ENCODE data around the gene THSD4. TPM values are rescaled to one million over a fixed set of nuclear protein-coding genes. Genes with fewer than 3 reads are reported as not detected.

THSD4 gene
- total and polyA plus RNA-seq, 2 donors (not counting 1 experiment from before 2014, with no cell fraction given) = 43.1 to 95.5 TPM

- H3K36me3 ChIP-seq (ENCODE audit: control insufficient read depth, insufficient read depth, low read length) = peaks cover 1% of the 10 kb centered on the region
- no peak overlapping the region for H2AFZ ChIP-seq (ENCODE audit: low read length)
- no peaks in the 10 kb centered on the region for H3K9me3 ChIP-seq (ENCODE audit: control insufficient read depth, insufficient read depth, low read depth, low read length)
- H3K79me2 ChIP-seq (ENCODE audit: control insufficient read depth, insufficient read depth, low read length) = no peaks in the 10 kb centered on the region
- H3K4me2 ChIP-seq (ENCODE audit: extremely low read depth, insufficient read depth, low read length) = no peak overlapping the region
- H3K4me3 ChIP-seq (replicated peaks in 1 of 4; ENCODE audit: control extremely low read depth in 1 of 4, insufficient read depth in 1 of 4, low read depth in 3 of 4, low read length in 4 of 4) = no peak overlapping the region
- H4K20me1 ChIP-seq (ENCODE audit: control insufficient read depth, extremely low read depth, insufficient read depth, low read length) = no peaks in the 10 kb centered on the region
- no peaks in the 10 kb centered on the region for H3K4me1 ChIP-seq (ENCODE audit: control insufficient read depth, extremely low read depth, insufficient read depth, low read length)
- H3K27me3 ChIP-seq (ENCODE audit: control insufficient read depth, insufficient read depth, low read length) = no peaks in the 10 kb centered on the region
- TF ChIP-seq EZH2 (IDR thresholded peaks at IDR 0.05; ENCODE audit: low read length, missing control alignments) = no peak
- DNase-seq (ENCODE audit: low read depth in 2 of 2) = no peak
- no peak overlapping the region for H3K9ac ChIP-seq (ENCODE audit: insufficient read depth, low read length)
- H3K27ac ChIP-seq (ENCODE audit: insufficient read depth, low read length) = no peak overlapping the region
Observed at GRCh38 chr15:71194286-71194685, 79.0 kb downstream of the THSD4 start.

GRCh38 chr15:71195242-71195641 is 80.0 kb downstream of the THSD4 start:
- no peak overlapping the region for H3K27ac ChIP-seq (ENCODE audit: insufficient read depth, low read length)
- no peaks in the 10 kb centered on the region for H4K20me1 ChIP-seq (ENCODE audit: control insufficient read depth, extremely low read depth, insufficient read depth, low read length)
- no peaks in the 10 kb centered on the region for H3K27me3 ChIP-seq (ENCODE audit: control insufficient read depth, insufficient read depth, low read length)
- no peaks in the 10 kb centered on the region for H3K4me1 ChIP-seq (ENCODE audit: control insufficient read depth, extremely low read depth, insufficient read depth, low read length)
- no peak overlapping the region for H3K4me3 ChIP-seq (replicated peaks in 1 of 4; ENCODE audit: control extremely low read depth in 1 of 4, insufficient read depth in 1 of 4, low read depth in 3 of 4, low read length in 4 of 4)
- H2AFZ ChIP-seq (ENCODE audit: low read length) = no peak overlapping the region
- H3K4me2 ChIP-seq (ENCODE audit: extremely low read depth, insufficient read depth, low read length) = no peak overlapping the region
- no peaks in the 10 kb centered on the region for H3K79me2 ChIP-seq (ENCODE audit: control insufficient read depth, insufficient read depth, low read length)
- peaks cover 1% of the 10 kb centered on the region for H3K36me3 ChIP-seq (ENCODE audit: control insufficient read depth, insufficient read depth, low read length)
- DNase-seq (ENCODE audit: low read depth in 2 of 2) = no peak
- no peak for TF ChIP-seq EZH2 (IDR thresholded peaks at IDR 0.05; ENCODE audit: low read length, missing control alignments)
- TF ChIP-seq CTCF (conservative IDR thresholded peaks at IDR 0.05 in 1 of 2, IDR thresholded peaks at IDR 0.05 in 1 of 2; ENCODE audit: low read depth in 1 of 2, low read length in 2 of 2) = no peak
- H3K9ac ChIP-seq (ENCODE audit: insufficient read depth, low read length) = no peak overlapping the region
- H3K9me3 ChIP-seq (ENCODE audit: control insufficient read depth, insufficient read depth, low read depth, low read length) = no peaks in the 10 kb centered on the region

- H3K36me3 ChIP-seq (ENCODE audit: control insufficient read depth, insufficient read depth, low read length) = peaks cover 1% of the 10 kb centered on the region
- H2AFZ ChIP-seq (ENCODE audit: low read length) = no peak overlapping the region
- TF ChIP-seq CTCF (conservative IDR thresholded peaks at IDR 0.05 in 1 of 2, IDR thresholded peaks at IDR 0.05 in 1 of 2; ENCODE audit: low read depth in 1 of 2, low read length in 2 of 2) (no peak), EZH2 (IDR thresholded peaks at IDR 0.05; ENCODE audit: low read length, missing control alignments) (no peak)
- no peak overlapping the region for H3K4me2 ChIP-seq (ENCODE audit: extremely low read depth, insufficient read depth, low read length)
- H3K9ac ChIP-seq (ENCODE audit: insufficient read depth, low read length) = no peak overlapping the region
- H3K27ac ChIP-seq (ENCODE audit: insufficient read depth, low read length) = no peak overlapping the region
- H3K4me1 ChIP-seq (ENCODE audit: control insufficient read depth, extremely low read depth, insufficient read depth, low read length) = no peaks in the 10 kb centered on the region
- no peak for DNase-seq (ENCODE audit: low read depth in 2 of 2)
- no peaks in the 10 kb centered on the region for H3K27me3 ChIP-seq (ENCODE audit: control insufficient read depth, insufficient read depth, low read length)
- H3K4me3 ChIP-seq (replicated peaks in 1 of 4; ENCODE audit: control extremely low read depth in 1 of 4, insufficient read depth in 1 of 4, low read depth in 3 of 4, low read length in 4 of 4) = no peak overlapping the region
- no peaks in the 10 kb centered on the region for H3K79me2 ChIP-seq (ENCODE audit: control insufficient read depth, insufficient read depth, low read length)
- H3K9me3 ChIP-seq (ENCODE audit: control insufficient read depth, insufficient read depth, low read depth, low read length) = no peaks in the 10 kb centered on the region
- H4K20me1 ChIP-seq (ENCODE audit: control insufficient read depth, extremely low read depth, insufficient read depth, low read length) = no peaks in the 10 kb centered on the region
Observed at GRCh38 chr15:71197620-71198019, 82.3 kb downstream of the THSD4 start.

All from fibroblast of lung (primary cell).